ENCODE measurements around the gene SPRY1. TPM values are rescaled to one million over a fixed set of nuclear protein-coding genes. Genes with fewer than 3 reads are reported as not detected.

The SPRY1 gene
- 0.28 TPM for polyA plus RNA-seq (2012; ENCODE audit: low read depth, missing spikeins)

DNA sequence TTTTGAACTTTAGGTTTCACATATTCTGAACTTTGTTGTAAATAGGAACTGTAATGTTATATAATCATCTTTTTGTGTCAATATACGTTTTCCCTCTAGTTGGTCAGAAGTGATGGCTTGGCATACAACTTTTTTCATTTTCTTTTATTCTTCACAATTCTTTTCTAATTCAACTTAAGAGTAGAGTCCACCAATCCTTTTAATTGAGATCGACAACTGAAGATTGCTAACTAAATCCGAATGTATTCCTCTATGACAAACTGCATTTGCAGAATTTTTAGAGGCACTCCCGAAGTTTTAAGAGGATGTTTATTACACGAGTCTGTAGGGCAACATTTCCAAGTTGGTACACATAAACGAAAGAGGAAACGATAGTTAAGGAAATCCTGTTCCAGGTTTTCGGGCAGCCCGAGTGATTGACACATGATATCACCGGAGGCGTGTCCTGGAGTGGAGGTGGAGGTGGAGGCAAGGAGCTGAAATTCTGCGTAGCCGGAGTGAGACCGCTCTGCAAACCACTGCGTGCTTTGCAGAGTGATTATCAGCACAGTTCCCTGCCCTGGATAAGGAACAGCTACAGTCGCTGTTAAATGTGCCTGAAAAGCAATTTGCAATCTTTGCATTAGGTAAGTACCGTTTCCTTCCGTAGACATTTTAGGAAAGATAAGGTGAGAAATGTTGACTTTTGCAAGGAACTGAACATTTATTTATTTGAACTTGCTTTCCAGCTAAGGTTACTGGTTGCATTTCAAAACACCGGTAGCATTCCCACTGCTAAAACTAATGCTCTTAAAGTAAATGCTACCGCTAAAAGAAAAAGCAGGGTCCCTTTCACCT lies at the start of gene SPRY1:
Gene SPRY1 (plus strand): TSS at position 489 of the 837 bp plus-strand sequence. CDS start 4,797 bp downstream, outside the sequence.
- DNase-seq (ENCODE audit: insufficient read length, low spot score) (no peak), FAIRE-seq (peak; percentile 90)
- TF ChIP-seq POLR2A (IDR thresholded peaks at IDR 0.05; ENCODE audit: low read depth, low read length): no peak
- TF ChIP-seq SPI1 (IDR thresholded peaks at IDR 0.05; ENCODE audit: low read depth, low read length): peak; percentile 48; the same call in 1 of the 2 replicates
- TF ChIP-seq TAF1 (IDR thresholded peaks at IDR 0.05; ENCODE audit: low read depth, low read length): no peak
- no peak for TF ChIP-seq POU2F2 (IDR thresholded peaks at IDR 0.05; ENCODE audit: low read depth, low read length)
- no peak for TF ChIP-seq POLR2AphosphoS5 (IDR thresholded peaks at IDR 0.05; ENCODE audit: low read depth, low read length)
- TF ChIP-seq PAX5 (IDR thresholded peaks at IDR 0.05; ENCODE audit: insufficient read depth, low read length, severe bottlenecking): no peak

DNA sequence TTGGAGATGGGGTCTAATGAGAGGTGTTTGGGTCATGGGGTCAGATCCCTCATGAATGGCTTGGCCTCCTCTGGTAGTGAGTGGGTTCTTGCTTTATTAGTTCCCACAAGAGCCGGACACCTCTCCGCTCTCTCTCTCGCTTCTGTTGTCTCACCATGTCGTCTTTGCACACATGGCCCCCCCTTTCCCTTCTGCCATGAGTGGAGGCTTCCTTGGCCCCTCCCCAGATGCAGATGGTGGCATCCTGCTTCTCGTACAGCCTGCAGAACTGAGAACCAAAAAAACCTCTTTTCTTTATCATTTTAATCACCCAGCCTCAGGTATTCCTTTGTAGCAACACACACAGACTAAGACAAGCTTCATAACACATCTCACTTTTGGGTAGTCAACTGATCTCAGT lies 49.6 kb upstream of the SPRY1 start:
- no peak for FAIRE-seq
- TF ChIP-seq POLR2AphosphoS5 (IDR thresholded peaks at IDR 0.05; ENCODE audit: low read depth, low read length) (no peak), POLR2A (IDR thresholded peaks at IDR 0.05; ENCODE audit: low read depth, low read length) (no peak), SPI1 (IDR thresholded peaks at IDR 0.05; ENCODE audit: low read depth, low read length) (no peak), PAX5 (IDR thresholded peaks at IDR 0.05; ENCODE audit: insufficient read depth, low read length, severe bottlenecking) (no peak), POU2F2 (IDR thresholded peaks at IDR 0.05; ENCODE audit: low read depth, low read length) (no peak), TAF1 (IDR thresholded peaks at IDR 0.05; ENCODE audit: low read depth, low read length) (no peak)
- DNase-seq (ENCODE audit: insufficient read length, low spot score): no peak

DNA sequence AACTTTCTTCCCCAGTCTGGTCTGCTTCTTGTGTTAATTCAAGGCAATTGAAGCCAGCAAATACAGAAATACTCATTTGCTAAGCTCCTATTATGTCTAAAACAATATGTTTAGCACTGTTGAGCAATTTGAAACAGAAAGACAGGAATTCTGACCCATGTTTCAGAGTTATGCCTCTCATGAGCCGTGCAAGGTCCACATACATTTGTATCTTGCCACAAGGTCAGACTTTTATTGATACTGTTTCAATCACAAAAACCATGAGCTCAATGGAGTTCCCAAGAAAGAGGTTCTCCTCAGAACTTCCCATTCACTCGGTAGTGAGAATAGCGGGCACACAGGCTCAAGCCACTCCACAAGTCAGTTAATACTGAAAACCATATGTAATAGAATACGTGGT lies 47.6 kb upstream of the SPRY1 start:
- no peak for DNase-seq (ENCODE audit: insufficient read length, low spot score)
- TF ChIP-seq POU2F2 (IDR thresholded peaks at IDR 0.05; ENCODE audit: low read depth, low read length): no peak
- FAIRE-seq: no peak

DNA sequence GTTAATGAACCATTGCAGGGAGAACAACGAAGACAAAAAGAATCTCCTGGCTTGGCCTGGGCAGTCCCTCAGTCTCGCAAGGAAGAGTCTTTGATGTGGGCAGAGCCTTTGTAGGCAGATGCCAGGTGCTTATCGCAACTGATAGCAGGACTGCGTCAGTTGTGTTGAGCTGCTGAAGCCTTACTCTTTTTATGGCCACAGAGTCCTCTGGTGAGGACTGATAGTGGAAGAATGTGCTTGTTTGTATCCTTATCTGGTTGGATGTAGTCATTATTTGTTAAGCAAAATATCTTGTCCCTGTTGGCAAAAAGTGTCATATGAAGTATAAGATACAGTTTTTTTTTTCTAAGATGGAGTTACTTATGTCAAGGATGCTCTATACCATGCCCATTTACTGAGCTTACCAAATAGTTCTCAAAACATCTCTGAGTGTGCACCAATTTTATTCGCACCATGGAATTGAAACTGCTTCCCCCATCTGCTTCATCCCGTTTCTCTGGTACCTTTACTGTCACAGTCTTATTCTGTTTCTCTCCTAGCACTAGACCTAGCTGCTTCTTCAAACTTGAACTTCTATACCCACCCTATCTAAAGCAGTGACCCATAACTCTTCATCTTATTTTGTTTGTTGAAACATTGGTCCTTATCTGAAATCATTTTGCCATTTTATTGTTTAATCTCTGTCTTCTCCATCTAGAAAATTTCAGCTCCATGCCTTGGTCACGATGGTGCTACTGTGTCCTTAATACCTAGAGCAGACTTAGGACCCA lies 47.0 kb upstream of the SPRY1 start:
- FAIRE-seq: no peak
- TF ChIP-seq PAX5 (IDR thresholded peaks at IDR 0.05; ENCODE audit: insufficient read depth, low read length, severe bottlenecking) (no peak), POU2F2 (IDR thresholded peaks at IDR 0.05; ENCODE audit: low read depth, low read length) (no peak), TAF1 (IDR thresholded peaks at IDR 0.05; ENCODE audit: low read depth, low read length) (no peak), POLR2AphosphoS5 (IDR thresholded peaks at IDR 0.05; ENCODE audit: low read depth, low read length) (no peak), POLR2A (IDR thresholded peaks at IDR 0.05; ENCODE audit: low read depth, low read length) (no peak), SPI1 (IDR thresholded peaks at IDR 0.05; ENCODE audit: low read depth, low read length) (no peak)
- no peak for DNase-seq (ENCODE audit: insufficient read length, low spot score)

DNA sequence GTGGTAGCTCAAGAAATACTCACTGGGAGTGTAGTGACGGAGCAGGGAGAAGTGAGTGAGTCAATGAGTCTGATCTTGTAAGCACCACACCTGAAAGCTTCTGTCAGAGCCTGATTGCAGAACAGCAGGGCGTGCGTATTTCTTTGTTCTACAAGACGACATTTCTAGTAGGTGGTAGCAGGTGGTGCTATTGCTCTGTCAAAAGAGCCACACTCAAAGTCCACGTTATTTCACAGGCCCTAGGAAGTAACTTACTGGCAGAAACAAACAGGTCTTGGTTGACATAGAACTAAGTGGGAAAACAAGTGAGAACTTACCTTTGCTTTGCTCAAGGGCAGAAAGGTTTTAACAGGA lies 46.4 kb upstream of the SPRY1 start:
- no peak for DNase-seq (ENCODE audit: insufficient read length, low spot score)
- no peak for TF ChIP-seq PAX5 (IDR thresholded peaks at IDR 0.05; ENCODE audit: insufficient read depth, low read length, severe bottlenecking)
- TF ChIP-seq POLR2A (IDR thresholded peaks at IDR 0.05; ENCODE audit: low read depth, low read length): no peak

GRCh38 chr4:123350726-123351125 lies 45.9 kb upstream of the SPRY1 start:
- DNase-seq (ENCODE audit: insufficient read length, low spot score) (no peak), FAIRE-seq (peak; percentile 50)
- TF ChIP-seq SPI1 (IDR thresholded peaks at IDR 0.05; ENCODE audit: low read depth, low read length): no peak
- TF ChIP-seq PAX5 (IDR thresholded peaks at IDR 0.05; ENCODE audit: insufficient read depth, low read length, severe bottlenecking): no peak
- TF ChIP-seq POLR2AphosphoS5 (IDR thresholded peaks at IDR 0.05; ENCODE audit: low read depth, low read length): no peak
- no peak for TF ChIP-seq POU2F2 (IDR thresholded peaks at IDR 0.05; ENCODE audit: low read depth, low read length)

More for the DNA sequence above, 46.4 kb upstream of the SPRY1 start:
- no peak for FAIRE-seq

- DNase-seq (ENCODE audit: insufficient read length, low spot score) (no peak), FAIRE-seq (no peak)
- TF ChIP-seq POU2F2 (IDR thresholded peaks at IDR 0.05; ENCODE audit: low read depth, low read length): no peak
- TF ChIP-seq SPI1 (IDR thresholded peaks at IDR 0.05; ENCODE audit: low read depth, low read length): no peak
- no peak for TF ChIP-seq PAX5 (IDR thresholded peaks at IDR 0.05; ENCODE audit: insufficient read depth, low read length, severe bottlenecking)
- TF ChIP-seq POLR2AphosphoS5 (IDR thresholded peaks at IDR 0.05; ENCODE audit: low read depth, low read length): no peak
- no peak for TF ChIP-seq POLR2A (IDR thresholded peaks at IDR 0.05; ENCODE audit: low read depth, low read length)
- TF ChIP-seq TAF1 (IDR thresholded peaks at IDR 0.05; ENCODE audit: low read depth, low read length): no peak
Observed at GRCh38 chr4:123351713-123352112, 44.9 kb upstream of the SPRY1 start.

- DNase-seq (ENCODE audit: insufficient read length, low spot score): no peak
- FAIRE-seq: no peak
- TF ChIP-seq POU2F2 (IDR thresholded peaks at IDR 0.05; ENCODE audit: low read depth, low read length) (no peak), TAF1 (IDR thresholded peaks at IDR 0.05; ENCODE audit: low read depth, low read length) (no peak)
Observed at GRCh38 chr4:123352240-123352945, 44.2 kb upstream of the SPRY1 start.

DNA sequence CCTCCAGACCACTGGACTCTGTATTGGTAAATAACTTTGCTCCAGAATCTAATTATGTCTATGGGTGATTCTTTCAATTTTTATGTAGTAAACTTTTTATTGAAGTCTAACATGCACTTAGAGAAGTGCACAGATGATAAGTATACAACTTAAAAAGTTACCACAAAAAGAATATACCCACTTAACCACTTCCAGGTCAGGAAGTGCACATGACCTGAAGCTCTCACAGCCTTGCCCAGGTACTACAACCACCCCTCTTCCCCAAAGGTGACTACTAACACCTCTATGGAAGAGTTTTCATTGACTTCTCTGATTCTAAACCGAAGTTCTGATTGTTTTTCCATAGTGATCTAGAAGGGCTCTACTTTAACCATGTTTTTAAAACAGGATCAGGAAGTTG lies 43.6 kb upstream of the SPRY1 start:
- DNase-seq (ENCODE audit: insufficient read length, low spot score) (no peak), FAIRE-seq (no peak)
- no peak for TF ChIP-seq POLR2AphosphoS5 (IDR thresholded peaks at IDR 0.05; ENCODE audit: low read depth, low read length)
- no peak for TF ChIP-seq TAF1 (IDR thresholded peaks at IDR 0.05; ENCODE audit: low read depth, low read length)
- TF ChIP-seq SPI1 (IDR thresholded peaks at IDR 0.05; ENCODE audit: low read depth, low read length): no peak
- no peak for TF ChIP-seq POLR2A (IDR thresholded peaks at IDR 0.05; ENCODE audit: low read depth, low read length)
- TF ChIP-seq POU2F2 (IDR thresholded peaks at IDR 0.05; ENCODE audit: low read depth, low read length): no peak
- TF ChIP-seq PAX5 (IDR thresholded peaks at IDR 0.05; ENCODE audit: insufficient read depth, low read length, severe bottlenecking): no peak
